Activated CD4-positive, alpha-beta T cell treated with anti-CD3 and anti-CD28 coated beads, Interleukin-2, amount 50 U/mL, for 24 hours (primary cell): ENCODE measurements around the gene PGA5.

ENCODE experiments used
- DNase-seq, 2 donors: peaks; one replicate each; pipeline ENCODE4 v3.0.0-alpha.2; 2020; ENCODE audit warnings: low read depth in 1 of 2, low spot score in 1 of 2

PGA5 gene

DNA sequence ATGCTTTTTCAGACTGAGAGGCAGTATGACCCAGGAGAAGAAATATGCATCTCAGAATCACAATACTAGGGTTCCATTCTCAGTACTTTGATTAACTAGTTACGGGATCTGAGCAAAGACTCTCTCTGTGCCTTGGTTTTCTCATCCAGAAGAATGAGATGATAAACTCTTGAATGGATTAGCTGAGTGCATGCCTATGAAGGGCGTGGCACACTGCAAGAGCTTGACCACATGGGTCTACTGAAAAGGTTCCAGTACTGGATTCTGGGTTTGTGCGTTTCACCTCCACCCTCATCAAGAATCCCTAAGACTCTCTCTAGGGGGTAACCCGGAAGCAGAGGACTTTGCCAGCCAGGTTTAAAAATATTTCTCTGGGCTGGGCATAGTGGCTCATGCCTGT is 25.6 kb downstream of the PGA5 start:
- no peak for DNase-seq

DNA sequence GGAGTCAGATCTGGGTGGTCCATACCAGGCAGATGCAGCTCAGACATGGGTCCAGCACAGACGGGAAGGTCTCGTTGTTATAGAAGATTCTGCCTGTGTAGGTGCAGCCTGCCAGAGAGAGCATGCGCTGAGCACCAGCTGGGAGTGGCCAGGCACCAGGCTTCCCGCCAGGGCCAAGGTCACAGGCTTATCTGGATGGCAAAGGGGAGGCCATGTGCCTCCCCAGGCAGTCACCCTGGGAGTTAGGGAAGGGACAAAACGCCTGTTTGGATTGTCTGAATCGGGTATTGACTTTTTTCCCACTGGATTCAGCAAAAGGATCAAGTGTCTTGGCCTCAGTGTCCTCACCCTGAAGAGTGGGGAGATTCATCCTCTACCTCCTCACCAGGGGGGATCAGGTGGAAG is 26.5 kb downstream of the PGA5 start:
- no peak for DNase-seq

DNA sequence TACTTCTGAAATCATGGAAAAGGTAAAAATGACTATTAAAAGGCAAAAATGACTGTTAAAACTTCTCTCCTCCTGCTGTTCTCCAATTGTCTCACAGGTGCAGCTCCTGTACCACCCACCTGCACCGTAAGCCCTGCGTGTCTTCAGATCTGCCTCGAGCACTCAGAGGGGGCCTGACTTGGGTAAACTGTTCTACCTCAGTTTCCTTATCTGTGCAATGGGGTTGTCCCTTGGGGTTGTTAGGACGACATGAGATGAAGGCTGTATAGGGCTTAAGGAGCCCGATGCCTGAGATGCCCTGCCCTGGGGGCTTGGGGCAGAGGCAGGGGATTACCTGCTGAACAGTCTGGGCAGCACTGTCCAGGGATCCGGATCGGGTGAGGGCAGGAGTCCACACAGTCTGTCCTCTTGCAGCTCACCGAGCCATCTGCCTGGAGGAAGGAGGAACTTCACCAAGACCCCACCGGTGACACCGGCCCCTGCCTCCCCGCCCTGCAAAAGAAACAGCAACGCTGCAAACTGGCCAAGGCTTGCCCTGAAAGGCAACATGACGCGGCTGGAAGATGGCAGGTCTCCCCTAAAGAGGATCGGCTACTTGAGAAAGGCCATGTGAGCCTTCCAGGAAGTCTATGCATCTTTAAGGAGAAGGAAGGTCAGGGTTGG is 27.7 kb downstream of the PGA5 start:
- no peak for DNase-seq

DNA sequence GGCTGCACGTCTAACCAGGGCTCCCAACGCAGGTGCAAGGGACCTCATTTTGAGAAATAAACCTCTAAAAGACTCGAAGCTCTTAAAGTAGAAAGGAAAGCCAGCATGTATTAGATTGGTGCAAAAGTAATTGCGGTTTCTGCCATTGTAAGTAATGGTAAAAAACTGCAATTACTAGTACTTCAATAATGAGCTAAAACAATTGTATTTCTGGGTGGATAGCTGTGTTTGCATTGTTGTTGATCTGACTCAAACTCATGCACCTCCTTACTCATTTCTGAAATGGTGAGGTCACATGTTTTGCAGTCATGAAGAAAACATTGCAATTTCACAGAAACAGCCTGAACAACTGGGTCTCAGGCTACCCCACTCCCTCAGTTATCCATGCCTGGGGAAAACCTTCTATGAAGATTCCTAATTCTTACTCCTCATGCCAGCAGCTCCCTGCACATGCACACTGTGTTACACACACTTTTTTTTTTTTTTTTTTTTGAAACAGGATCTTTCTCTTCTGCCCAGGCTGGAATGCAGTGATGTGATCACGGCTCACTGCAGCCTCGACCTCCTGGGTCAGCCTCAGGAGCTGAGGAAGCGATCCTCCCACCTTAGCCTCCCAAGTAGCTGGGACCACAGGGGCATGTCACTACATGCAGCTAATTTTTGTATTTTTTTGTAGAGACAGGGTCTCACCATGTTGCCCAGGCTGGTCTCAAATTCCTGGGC is 29.5 kb downstream of the PGA5 start:
- DNase-seq = no peak

DNA sequence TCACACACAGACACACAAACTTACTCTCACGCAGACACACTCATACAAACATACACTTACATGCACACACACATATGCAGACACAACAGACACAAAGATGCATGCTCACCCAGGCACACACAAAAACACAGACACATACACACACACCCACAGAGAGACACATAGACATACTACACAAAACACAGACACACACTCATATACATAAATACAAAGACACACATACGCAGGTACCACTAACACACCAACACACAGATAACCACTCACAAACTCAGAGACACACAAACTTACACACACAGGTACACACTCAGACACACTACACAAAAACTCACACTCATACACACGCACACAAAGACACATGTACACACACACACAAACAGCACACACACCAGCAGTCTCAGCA is 31.8 kb downstream of the PGA5 start:
- DNase-seq = no peak

DNA sequence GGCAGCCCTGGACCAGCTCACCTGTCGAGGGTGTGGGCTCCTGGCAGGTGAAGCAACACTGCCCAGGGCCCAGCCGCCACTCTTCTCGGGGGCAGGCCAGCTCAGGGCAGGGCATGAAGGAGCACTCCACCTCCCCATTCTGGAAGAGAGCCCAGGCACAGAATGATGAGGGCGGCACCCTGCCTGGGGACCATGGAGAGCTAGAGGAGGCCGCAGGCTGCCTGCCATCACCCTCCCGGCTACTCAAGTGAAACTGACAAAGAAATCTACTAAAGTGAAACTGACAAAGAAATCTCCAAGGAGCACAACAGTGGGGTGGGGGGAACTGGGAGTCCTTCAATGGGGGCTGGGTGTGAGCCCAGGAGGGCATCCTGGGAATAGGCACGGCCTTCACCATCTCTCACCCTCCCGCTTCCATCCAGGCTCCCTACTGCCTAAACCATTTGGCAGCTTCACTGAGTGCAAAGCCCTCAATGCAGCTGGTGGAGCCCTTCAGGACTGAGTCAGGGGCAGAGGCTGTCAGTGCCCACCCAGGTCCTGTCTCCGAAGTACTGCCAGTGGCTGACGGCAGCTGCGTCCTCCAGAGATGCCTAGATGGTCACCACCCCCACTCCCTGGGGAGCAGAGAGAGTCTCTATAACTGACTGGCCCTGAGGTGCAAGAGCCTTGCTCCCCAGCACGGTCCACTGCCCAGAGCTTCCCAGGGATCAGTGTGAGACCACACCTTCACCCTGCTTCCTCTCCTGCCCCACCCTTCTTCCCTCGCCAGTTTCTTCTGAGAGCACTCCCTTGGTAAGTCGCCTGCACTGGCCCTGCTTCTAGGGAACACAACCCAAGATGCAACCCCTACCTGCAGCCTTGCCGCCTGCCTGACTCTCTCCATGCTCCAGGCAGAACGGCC is 32.5 kb downstream of the PGA5 start:
- DNase-seq = no peak

DNA sequence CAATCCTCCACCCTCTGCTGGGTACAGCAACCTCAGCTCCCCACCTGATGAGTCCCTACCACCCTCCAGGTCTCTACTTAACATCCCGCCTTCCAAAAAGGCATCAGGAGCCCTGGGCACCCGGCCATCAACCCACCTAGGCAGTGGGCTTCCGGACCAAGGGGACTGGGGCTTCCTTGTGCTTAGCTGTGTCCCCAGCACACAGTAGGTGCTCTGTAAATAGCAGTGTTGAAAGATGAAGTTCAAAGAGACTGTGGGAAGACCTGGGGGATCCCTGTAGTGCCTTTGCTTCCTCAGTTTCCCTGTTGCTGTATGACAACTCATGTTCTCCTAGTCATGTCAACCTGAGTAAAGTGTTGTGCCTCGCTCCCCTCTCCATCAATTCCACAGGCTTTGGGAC is 33.1 kb downstream of the PGA5 start:
- DNase-seq = no peak

DNA sequence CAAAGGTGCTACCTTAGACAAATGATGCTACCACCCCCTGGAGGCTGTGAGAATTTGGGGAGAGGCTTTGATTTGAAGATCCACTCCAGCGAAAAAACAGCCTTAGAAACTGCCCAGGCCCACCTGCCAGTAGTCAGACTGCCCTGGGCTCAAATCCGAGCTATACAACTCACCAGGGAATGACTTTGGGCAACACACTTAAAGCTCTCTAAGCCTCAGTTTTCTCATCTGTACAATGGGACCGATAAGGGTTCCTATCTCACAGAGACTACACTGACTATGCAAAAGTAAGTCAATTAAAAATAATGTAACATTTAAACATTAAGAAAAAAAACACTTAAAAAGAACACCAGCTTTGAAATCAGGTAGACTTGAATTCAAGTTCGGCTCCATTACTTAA is 34.2 kb downstream of the PGA5 start:
- no peak for DNase-seq

DNA sequence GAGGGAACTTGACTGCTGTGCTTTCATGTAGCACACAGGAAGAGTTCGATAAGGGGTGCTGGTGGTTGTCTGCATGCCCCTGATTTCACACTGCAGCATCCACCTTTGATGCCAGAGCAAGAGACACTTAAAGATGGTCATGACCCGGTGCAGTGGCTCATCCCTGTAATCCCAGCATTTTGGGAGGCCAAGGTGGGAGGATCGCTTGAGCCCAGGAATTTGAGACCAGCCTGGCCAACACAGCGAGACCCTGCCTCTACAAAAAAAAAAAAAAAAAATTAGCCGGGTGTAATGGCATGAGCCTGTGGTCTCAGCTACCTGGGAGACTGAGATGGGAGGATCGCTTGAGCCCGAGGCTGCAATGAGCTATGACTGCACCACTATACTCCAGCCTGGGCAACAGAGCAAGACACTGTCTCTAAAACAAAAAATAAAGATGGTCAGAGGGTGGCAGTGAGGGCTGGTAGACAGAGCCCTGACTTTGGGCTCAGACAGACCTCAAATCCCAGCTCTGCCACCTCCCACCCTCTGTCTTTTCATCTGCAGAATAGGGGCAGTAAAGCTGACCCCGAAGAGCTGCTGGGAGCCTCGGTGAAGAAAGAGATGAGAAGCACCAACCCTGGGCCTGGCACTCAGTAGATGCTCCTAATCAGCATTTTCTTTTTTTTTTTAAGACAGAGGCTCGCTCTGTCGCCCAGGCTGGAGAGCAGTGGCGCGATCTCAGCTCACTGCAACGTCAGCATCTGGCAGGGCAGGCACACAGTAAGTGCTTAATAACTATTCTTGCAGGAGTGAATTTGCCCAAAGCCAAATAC is 36.4 kb downstream of the PGA5 start:
- DNase-seq = no peak

DNA sequence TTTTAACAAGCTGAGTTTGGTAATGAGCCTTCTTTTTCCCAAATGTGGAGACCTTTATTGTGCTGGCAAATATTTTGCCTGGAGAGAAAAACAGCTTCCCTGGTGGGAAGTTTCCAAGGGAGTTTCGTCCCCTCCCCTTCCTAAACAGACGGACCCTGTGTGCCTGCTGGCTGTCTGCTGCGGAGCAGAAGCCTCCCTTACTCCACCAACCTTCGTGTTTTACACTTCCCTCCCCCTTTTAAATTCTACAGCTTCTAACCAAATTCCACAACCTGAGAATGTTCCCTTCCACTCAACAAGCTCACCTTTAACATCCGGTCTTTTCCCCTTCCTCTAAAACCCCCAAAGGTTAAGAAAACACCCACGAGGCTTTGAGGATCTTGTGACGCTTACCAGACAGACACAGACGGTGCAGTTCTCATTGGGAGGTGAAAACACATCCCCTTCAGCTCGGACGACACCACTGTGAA is 37.1 kb downstream of the PGA5 start:
- no peak for DNase-seq

DNA sequence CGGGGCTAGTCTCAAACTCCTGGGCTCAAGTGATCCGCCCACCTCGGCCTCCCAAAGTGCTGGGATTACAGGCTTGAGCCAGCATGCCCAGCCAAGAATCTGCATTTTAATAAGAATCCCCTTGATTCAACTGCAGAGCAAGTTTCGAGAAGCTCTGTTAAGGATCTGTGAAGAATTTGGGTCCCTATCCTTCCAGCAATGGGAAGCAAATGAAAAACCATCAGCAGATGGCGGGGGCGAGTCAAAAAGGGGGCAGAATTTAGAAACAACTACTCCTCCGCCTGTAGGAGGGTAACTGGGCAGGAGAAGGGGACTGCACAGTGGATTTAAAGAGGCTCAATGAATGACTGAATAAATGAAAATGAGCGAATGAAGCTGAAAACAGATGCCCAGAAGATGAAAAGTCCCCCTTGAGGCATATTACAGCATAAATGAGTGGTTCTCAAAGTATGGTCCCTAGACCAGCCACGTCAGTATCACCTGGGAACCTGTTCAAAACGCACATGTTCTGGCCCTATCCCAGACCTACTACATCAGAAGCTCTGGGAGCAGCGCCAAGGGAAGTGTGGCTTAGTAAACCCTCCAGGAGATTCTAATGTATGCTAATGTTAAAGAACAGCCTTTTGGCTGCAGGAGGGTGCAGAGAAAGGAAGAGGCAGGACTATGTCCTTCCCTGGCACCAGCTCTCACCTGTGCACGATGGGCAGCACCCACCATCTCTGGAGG is 39.1 kb downstream of the PGA5 start:
- no peak for DNase-seq

DNA sequence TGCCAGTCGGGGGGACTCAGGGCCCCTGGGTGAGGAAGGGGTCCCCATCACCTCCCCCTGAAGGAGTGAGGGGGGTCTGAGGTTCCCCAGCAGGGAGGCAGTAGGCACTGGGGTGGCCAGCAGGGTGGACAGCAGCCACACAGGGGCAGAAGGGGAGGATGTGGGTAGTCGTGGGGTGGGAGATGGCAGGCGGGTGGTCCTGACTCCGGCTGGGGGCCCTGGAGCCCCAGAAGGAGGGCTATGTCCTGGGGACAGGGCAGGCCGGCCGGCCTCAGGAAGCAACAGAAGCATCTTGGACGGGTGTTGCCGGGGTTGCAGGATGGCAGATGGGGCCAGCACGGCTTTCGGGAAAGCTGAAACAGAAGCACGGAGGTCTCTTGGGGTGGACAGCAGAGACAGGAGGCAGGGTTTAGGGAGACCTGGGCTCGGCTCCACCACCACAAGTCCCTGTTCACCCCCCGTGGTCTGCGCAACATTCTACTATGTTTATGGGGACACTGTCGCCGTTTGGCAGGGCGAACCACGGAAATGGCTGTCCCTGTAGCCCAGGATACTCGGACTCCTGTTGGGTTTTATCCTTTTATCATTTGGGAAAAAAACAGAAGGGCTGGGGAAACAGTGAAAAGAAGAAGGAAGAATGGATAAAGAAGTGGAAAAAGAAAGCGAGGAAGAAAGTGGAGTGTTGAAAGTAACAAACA is 40.1 kb downstream of the PGA5 start:
- no peak for DNase-seq

DNA sequence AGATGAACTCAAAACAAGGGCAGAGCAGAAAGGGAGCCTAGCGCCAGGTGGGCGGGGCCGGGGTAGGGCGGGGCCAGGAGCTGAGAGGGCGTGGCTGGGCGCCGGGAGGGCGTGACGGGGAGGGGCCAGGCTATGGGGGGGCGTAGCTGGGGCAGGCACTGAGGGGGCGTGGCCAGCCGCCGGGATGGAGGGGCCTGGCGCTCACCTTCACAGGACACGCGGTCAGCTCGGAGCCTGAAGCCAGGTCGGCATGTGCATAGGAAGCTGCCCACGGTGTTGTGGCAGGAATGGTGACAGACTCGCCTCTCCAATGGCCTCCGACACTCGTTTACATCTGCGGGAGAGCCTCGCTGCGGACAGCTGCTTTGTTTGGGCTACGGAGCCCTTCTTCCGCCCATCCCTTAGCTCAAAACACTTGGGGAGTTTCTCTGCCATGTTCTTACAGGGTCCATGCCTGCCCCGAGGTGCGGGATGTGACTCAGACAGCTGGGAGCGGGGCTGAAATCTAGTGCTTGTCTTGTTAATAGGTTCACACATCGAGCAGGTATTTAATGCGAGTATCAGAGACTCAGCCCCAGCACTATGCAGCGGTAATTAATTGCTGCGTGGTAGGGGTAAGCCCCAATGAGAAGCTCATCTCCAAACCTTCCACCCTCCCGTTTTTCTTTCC is 40.7 kb downstream of the PGA5 start:
- DNase-seq = no peak

DNA sequence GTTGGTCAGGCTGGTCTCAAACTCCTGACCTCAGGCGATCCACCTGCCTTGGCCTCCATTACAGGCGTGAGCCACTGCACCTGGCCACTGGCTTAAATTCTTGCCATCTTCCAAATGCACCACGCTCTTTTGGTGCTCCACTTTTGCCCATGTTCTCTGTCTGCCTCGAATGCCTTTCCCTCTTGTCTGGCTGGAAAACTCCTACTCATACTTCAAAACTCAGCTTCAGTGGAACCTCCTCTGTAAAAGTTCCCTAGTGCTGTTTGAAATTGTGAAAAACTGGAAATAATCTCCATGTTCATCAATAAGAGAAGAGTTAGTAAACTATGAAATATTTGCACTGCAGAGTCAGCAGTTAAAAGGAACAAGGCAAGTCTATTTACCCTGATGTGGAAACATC is 42.6 kb downstream of the PGA5 start:
- DNase-seq = no peak

DNA sequence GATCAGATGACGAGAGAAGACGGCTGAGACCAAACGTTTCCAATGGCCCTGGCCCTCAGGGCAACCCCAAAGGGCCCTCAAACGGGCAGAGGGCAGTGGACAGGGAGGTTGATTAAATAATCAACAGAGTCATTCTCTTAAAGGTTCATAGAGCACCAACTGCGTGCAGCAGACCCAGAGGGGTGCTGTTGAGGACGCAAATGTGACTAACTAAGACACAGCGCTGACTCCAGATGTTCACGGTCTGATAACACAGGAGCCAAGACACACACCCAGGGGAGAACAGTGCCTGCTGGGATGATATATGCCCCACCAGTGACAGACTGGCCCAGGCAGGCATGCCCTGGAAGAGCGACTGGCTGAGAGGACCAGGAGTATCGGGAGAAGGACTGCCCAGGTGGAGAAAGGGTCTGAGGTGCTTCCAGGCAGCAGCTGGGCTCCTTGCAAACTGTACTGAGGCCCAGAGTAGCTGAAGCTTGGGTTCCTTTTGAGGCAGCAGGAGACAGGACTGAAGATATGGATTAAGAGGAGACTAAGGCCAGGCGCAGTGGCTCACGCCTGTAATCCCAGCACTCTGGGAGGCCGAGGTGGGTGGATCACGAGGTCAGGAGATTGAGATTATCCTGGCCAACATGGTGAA is 46.5 kb downstream of the PGA5 start:
- no peak for DNase-seq

DNA sequence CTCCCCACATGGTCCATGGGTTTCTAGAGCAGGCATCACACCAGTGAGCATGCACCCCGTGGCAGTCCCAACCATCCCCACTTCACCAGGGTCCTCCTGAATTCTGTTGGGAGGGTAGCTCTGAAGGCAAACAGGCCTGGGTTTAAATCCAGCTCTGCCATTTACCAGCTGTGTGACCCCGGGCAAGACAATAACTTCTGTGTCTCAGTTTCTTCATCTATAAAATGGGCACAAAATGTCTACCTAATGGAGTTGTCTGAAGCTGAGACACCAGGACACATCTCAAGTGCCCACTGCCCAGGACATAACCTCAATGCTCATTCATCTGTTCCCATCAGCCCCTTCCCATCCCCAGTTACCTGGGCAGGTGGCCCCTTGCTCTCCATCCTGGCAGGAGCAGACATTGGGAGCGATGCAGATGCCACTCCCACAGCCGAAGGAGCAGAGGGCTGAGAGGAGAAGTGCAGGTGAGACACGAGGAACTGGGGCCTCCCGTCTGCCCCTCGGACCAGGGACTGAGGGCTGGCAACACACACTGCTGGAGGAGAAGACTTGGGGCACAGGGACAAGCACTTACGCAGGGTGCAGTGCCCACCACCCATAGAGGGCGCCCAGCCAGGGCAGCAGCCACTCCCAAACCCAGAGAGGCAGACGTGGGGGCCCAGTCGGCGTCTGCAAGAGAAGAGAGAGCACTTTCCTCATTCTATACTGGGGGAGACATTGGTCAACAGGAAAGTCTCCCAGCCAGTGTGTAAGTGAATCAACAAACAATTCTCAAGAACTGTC is 50.1 kb downstream of the PGA5 start:
- DNase-seq = no peak

DNA sequence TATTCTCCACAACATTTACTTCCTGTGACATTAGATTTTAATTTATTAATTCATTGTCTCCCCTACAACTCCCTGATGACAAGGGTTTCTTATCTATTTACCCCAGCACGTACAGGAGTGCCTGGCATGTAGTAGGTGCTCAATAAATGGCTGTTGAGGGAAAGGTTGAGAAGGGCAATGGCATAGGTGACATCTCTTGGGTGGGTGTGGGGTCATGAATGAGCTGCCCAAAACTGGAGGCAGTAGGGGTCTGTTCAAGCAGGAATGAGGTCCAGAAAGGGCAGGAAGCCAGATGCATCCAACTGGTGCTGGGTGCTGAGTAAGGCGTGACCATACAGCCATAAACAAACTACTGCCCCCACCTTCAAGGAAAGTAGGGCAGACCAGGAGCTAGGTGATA is 51.4 kb downstream of the PGA5 start:
- DNase-seq = no peak
